ENCODE data around the gene C4orf50.

The C4orf50 gene

GRCh38 chr4:5919044-5919443, 99.2 kb downstream of the C4orf50 start:
- no peak for DNase-seq (ENCODE audit: low read depth)

- DNase-seq (ENCODE audit: low read depth): no peak
Measured at GRCh38 chr4:5918331-5918985, 99.8 kb downstream of the C4orf50 start.

GRCh38 chr4:5917672-5918071, 100.6 kb downstream of the C4orf50 start:
- DNase-seq (ENCODE audit: low read depth): no peak

GRCh38 chr4:5916229-5916628, 102.0 kb downstream of the C4orf50 start:
- DNase-seq (ENCODE audit: low read depth): no peak

- no peak for DNase-seq (ENCODE audit: low read depth)
Measured at GRCh38 chr4:5913454-5913853, 104.8 kb downstream of the C4orf50 start.

GRCh38 chr4:5912614-5913019, 105.6 kb downstream of the C4orf50 start:
- DNase-seq (ENCODE audit: low read depth): no peak

- DNase-seq (ENCODE audit: low read depth): no peak
Measured at GRCh38 chr4:5908876-5909427, 109.3 kb downstream of the C4orf50 start.

- no peak for DNase-seq (ENCODE audit: low read depth)
Measured at GRCh38 chr4:5906191-5906590, 112.0 kb downstream of the C4orf50 start.

GRCh38 chr4:5905714-5906113, 112.5 kb downstream of the C4orf50 start:
- no peak for DNase-seq (ENCODE audit: low read depth)

GRCh38 chr4:5900844-5901243, 117.4 kb downstream of the C4orf50 start:
- DNase-seq (ENCODE audit: low read depth): no peak

GRCh38 chr4:5899881-5900280, 118.3 kb downstream of the C4orf50 start:
- DNase-seq (ENCODE audit: low read depth): no peak

- DNase-seq (ENCODE audit: low read depth): no peak
Measured at GRCh38 chr4:5899396-5899795, 118.8 kb downstream of the C4orf50 start.

GRCh38 chr4:5897674-5898073, 120.6 kb downstream of the C4orf50 start:
- DNase-seq (ENCODE audit: low read depth): no peak

- DNase-seq (ENCODE audit: low read depth): no peak
Measured at GRCh38 chr4:5895287-5895686, 122.9 kb downstream of the C4orf50 start.

- DNase-seq (ENCODE audit: low read depth): no peak
Measured at GRCh38 chr4:5894266-5894665, 124.0 kb downstream of the C4orf50 start.

- no peak for DNase-seq (ENCODE audit: low read depth)
Measured at GRCh38 chr4:5893591-5893990, 124.6 kb downstream of the C4orf50 start.

GRCh38 chr4:5893004-5893580, 125.1 kb downstream of the C4orf50 start, which contains the start of gene CRMP1:
Gene CRMP1 (minus strand): TSS chr4:5893086. CDS start chr4:5892969, 117 bp downstream.
- DNase-seq (ENCODE audit: low read depth): no peak

GRCh38 chr4:5892323-5893003, 125.8 kb downstream of the C4orf50 start:
- DNase-seq (ENCODE audit: low read depth): no peak

GRCh38 chr4:5891563-5892322, 126.5 kb downstream of the C4orf50 start:
- no peak for DNase-seq (ENCODE audit: low read depth)

GRCh38 chr4:5890063-5890727, 128.0 kb downstream of the C4orf50 start:
- DNase-seq (ENCODE audit: low read depth): no peak

- DNase-seq (ENCODE audit: low read depth): no peak
Measured at GRCh38 chr4:5889002-5889696, 129.1 kb downstream of the C4orf50 start.
